Mucosa of descending colon (tissue), 3 donors: Measurements from ENCODE around the gene CDRT15. TPM values are rescaled to one million over a fixed set of nuclear protein-coding genes. Genes with fewer than 3 reads are reported as not detected.

Experiments used
- ATAC-seq: fragments of 200-7000 bp; cut with Tn5 transposase; one replicate; pipeline ENCODE4 v1.9.1; 2020; ENCODE audit warnings: mild to moderate bottlenecking, moderate library complexity
- DNase-seq, 3 donors: peaks; one replicate each; pipeline ENCODE4 v3.0.0-alpha.2; 2020
- H3K36me3 ChIP-seq: fragments of 200-600 bp; one replicate; pipeline ENCODE4 v1.8.0; 2021; ENCODE audit warnings: low read depth, mild to moderate bottlenecking
- H3K4me1 ChIP-seq: fragments of 200-600 bp; one replicate; pipeline ENCODE4 v1.8.0; 2021; ENCODE audit warnings: low read depth, mild to moderate bottlenecking
- H3K4me3 ChIP-seq: fragments of 200-600 bp; one replicate; pipeline ENCODE4 v1.8.0; 2021; ENCODE audit warnings: mild to moderate bottlenecking
- H3K9me3 ChIP-seq: fragments of 200-600 bp; one replicate; pipeline ENCODE4 v1.8.0; 2021; ENCODE audit warnings: mild to moderate bottlenecking
- intact Hi-C, 2 donors: fragments of 100-400 bp; cut with DNase I in 1 of 2; cut with micrococcal nuclease in 1 of 2; formaldehyde crosslinking; loops; one replicate each; pipeline versions ENCODE4 v1.11.0 to v1.11.1; 2022; cut with DNase I, micrococcal nuclease
- total RNA-seq, 3 donors: library from RNA; stranded (reverse); fragmentation: NEBNext Ultra II Directional in 2 of 3; extraction: Animal tissue kit (Norgen Biotek cat#: 25700) in 2 of 3; gene quantifications; one replicate each; pipeline versions ENCODE4 v1.2.1 to v1.2.4, GENCODE V29; 2021 to 2023
- TF ChIP-seq, protein P1 (sequence below): fragments of 200-600 bp; IDR thresholded peaks from one replicate; pipeline ENCODE4 v1.8.0; 2022; ENCODE audit warnings: antibody characterized with exemption, mild to moderate bottlenecking
- donor health status: DM: no; HTN: no; CAD: no; lungs with moderate emphysema.
- donor health status: DM: no; HTN: no; CAD: no.
- donor health status: DM: no; HTN: yes; CAD: no.

CDRT15 gene
- total RNA-seq, 3 donors from 2014 or later = not detected

- no peak for DNase-seq
- H3K4me1 ChIP-seq = no peaks in the 10 kb centered on the region
- no peak for ATAC-seq
- TF ChIP-seq, protein P1, sequence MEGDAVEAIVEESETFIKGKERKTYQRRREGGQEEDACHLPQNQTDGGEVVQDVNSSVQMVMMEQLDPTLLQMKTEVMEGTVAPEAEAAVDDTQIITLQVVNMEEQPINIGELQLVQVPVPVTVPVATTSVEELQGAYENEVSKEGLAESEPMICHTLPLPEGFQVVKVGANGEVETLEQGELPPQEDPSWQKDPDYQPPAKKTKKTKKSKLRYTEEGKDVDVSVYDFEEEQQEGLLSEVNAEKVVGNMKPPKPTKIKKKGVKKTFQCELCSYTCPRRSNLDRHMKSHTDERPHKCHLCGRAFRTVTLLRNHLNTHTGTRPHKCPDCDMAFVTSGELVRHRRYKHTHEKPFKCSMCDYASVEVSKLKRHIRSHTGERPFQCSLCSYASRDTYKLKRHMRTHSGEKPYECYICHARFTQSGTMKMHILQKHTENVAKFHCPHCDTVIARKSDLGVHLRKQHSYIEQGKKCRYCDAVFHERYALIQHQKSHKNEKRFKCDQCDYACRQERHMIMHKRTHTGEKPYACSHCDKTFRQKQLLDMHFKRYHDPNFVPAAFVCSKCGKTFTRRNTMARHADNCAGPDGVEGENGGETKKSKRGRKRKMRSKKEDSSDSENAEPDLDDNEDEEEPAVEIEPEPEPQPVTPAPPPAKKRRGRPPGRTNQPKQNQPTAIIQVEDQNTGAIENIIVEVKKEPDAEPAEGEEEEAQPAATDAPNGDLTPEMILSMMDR = no peak
- H3K4me3 ChIP-seq = no peak overlapping the region
- H3K36me3 ChIP-seq = no peaks in the 10 kb centered on the region
- intact Hi-C loops = no loop called here
- H3K9me3 ChIP-seq = no peaks in the 10 kb centered on the region
Measured at GRCh38 chr17:14228903-14229302, 7.8 kb downstream of the CDRT15 start.

DNA sequence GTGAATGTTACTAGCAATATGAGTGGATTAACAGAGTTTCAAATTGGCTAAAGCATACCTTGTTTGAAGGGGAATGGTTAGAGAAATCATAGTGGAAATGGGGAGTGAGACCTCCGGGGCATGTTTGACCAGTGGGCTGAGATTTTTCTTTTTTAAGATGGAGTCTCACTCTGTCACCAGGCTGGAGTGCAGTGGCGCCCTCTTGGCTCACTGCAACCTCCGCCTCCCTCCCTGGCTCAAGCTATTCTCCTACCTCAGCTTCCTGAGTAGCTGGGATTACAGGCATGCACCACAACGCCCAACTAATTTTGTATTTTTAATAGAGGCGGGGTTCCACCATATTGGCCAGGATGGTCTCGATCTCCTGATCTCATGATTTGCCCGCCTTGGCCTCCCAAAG is 9.6 kb downstream of the CDRT15 start:
- TF ChIP-seq, protein P1 = no peak
- no peaks in the 10 kb centered on the region for H3K9me3 ChIP-seq
- H3K4me1 ChIP-seq = no peaks in the 10 kb centered on the region
- no peak for ATAC-seq
- intact Hi-C loops = no loop called here
- no peak for DNase-seq
- H3K36me3 ChIP-seq = no peaks in the 10 kb centered on the region
- H3K4me3 ChIP-seq = no peak overlapping the region

DNA sequence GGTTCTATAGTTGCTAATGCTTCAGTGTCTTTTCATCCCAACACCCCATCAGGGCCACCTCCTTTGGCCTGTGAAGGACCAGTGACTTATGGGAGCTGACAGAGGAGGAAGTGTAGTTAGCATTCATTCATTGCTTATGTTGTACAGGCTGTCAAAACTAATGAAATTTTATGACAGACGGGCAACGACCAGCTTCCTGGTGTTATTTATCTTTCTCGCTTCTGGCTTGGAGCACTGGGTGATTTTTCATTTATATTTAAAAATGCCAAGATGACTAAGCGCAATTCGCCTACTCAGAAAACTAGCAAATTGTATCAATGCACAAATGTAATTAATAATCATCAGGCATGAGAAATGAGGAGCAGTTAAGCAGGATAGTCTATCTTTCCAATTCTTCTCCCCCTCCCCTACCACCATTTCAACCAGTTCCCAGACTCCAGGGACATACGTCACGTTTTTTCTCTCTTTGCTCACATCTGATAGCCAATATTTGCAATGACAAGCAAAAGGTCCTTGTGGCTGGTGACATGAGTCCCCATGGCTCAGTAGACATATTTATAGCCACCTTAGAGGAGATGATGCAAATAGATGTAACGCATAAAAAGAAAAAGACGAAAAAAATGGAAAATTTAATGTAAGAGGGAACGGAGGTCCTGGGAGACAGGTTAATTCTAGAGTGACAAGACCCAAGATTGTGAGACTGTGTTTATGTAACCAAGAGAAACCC is 11.2 kb downstream of the CDRT15 start:
- Histone ChIP-seq H3K4me3 (no peak overlapping the region), H3K4me1 (no peaks in the 10 kb centered on the region), H3K36me3 (no peaks in the 10 kb centered on the region), H3K9me3 (no peaks in the 10 kb centered on the region)
- ATAC-seq = peak; percentile 68
- TF ChIP-seq, protein P1 = no peak
- intact Hi-C loops = no loop called here
- no peak for DNase-seq

DNA sequence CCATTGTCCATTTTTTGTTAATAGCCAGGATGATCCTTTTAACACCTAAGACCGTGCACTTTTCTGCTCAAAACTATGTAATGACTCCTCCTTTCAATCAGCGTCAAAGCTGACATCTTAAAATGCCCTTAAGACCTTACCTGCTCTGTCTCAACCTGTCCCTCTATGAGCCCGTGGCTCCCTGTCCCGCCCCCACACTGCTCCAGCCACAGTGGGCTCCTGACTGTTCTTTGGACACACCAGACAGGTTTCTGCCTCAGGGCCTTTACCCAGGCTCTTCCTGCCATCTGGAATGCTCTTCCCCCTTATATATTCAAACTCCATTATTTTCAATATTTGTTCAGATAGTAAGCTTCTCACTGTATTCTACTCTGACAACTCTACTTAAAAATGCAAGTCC is 14.1 kb downstream of the CDRT15 start:
- Histone ChIP-seq H3K4me3 (no peak overlapping the region), H3K4me1 (no peaks in the 10 kb centered on the region), H3K36me3 (no peaks in the 10 kb centered on the region), H3K9me3 (no peaks in the 10 kb centered on the region)
- TF ChIP-seq, protein P1 = no peak
- ATAC-seq = no peak
- intact Hi-C loops = no loop called here
- no peak for DNase-seq

DNA sequence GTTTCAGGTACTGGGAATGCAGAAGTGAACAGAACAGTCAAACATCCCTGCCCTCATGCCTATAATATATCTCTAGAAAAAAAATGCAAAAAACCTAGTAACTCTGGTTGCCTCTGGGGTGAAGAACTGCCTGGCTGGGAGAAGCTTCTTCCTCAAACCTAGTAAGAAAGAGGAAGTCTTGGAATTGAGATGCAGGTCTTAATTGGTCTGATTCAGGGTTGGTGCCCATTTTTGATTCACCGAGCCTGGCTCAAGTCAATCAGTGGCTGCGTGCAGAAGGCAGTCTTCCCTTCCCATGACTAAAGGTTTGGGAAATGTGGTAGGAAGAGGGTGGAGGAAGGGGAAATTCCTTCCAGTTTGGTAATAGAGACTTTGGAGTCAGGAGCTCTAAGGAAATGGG is 22.4 kb downstream of the CDRT15 start:
- DNase-seq (no peak), ATAC-seq (no peak)
- H3K4me1 ChIP-seq = no peaks in the 10 kb centered on the region
- intact Hi-C loops = no loop called here
- no peak overlapping the region for H3K4me3 ChIP-seq
- no peaks in the 10 kb centered on the region for H3K9me3 ChIP-seq
- TF ChIP-seq, protein P1 = no peak
- H3K36me3 ChIP-seq = no peaks in the 10 kb centered on the region

DNA sequence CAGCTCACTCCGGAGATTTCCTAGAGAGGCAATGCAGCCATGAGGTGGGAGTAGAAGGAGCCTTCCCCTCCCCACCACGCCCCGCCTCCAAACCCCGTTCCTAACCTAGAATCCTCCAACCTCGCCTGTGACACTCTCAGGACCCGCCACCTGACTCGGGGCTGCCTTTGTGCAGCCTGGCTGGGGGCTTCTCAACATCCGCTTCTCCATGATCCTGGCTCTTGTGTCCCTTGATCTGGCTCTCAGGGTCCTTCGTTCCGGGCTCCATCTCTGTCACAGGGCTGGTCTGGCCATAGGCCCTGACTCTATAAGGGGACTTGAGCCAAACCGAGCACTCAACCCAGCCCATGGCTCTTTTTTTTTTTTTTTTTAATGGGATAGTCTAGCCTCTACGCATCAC is 24.3 kb downstream of the CDRT15 start:
- Histone ChIP-seq H3K4me3 (no peak overlapping the region), H3K9me3 (no peaks in the 10 kb centered on the region), H3K4me1 (no peaks in the 10 kb centered on the region), H3K36me3 (no peaks in the 10 kb centered on the region)
- no peak for DNase-seq
- no peak for ATAC-seq
- intact Hi-C loops = no loop called here
- TF ChIP-seq, protein P1 = no peak
